HG02623 (cell line): ENCODE data around the gene PTPRN2.
"Not testable (repeated sequence)": the region's sequence is repeated elsewhere in the genome, so short reads cannot be mapped to it uniquely, and the experiment has no call there.

ENCODE experiments used
- ATAC-seq: cut with Tn5 transposase; IDR thresholded peaks from one replicate; pipeline ENCODE4 v1.9.1; 2021; ENCODE audit warnings: moderate library complexity; ENCODE audit not compliant: unreplicated experiment

The PTPRN2 gene

DNA sequence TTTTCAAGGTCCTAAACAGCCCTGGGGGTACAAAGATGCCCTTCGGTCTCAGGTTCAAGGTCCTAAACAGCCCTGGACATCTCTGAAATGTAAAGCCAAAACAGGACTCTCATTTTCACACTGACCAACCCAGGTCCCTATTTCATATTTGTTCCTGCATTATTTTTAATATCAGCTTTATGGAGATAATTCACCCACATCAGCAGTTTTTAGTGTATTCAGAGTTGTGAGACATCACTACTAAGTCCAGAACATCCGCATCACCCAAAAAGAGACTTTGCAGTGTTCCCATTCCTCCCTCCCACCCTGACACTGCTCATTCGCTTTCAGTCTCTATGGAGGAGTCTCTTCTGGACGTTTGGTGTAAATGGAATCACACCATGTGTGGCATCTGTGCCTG is 420.2 kb downstream of the PTPRN2 start:
- ATAC-seq: no peak

GRCh38 chr7:158166386-158167340 is 421.0 kb downstream of the PTPRN2 start:
- ATAC-seq: no peak

DNA sequence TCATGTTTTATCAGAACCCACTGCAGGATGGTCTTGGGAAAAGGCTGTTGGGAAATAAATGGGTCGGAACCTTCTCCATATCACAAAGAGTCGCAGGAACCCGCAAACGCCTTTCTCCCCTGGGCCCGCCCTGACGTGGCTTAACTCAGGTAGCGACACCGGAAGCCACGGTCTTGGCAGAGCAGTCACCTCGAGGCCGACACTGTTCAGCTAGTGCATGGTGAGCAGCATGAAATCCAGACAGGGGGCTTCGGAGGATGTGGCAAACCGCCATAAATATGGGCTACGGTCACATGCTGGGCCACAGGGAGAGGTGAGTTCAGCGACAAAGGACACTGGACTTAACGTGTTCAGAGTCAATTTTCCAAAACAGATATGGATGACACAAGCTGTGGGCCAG is 421.9 kb downstream of the PTPRN2 start:
- ATAC-seq: no peak

GRCh38 chr7:158164101-158165095 is 423.2 kb downstream of the PTPRN2 start:
- no peak for ATAC-seq

GRCh38 chr7:158161194-158161593 is 426.4 kb downstream of the PTPRN2 start:
- no peak for ATAC-seq

DNA sequence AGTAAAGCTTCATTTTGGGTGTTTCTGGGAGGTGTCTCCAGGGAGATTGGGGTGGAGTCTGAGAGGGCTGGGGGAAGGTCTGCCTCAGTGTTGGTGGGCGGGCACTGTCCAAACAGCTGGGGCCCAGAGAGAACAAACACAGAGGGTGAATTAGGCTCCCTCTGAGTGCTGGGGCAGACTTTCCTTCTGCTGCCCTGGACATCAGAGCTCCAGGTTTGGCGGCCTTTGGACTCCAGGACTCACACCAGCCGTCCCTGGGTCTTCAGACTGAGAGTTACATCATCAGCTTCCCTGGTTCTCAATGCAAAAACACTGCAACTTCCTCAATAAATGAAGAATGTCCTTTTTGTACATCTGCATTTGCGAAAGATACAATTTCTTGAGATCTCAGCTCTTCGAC is 427.4 kb downstream of the PTPRN2 start:
- no peak for ATAC-seq

DNA sequence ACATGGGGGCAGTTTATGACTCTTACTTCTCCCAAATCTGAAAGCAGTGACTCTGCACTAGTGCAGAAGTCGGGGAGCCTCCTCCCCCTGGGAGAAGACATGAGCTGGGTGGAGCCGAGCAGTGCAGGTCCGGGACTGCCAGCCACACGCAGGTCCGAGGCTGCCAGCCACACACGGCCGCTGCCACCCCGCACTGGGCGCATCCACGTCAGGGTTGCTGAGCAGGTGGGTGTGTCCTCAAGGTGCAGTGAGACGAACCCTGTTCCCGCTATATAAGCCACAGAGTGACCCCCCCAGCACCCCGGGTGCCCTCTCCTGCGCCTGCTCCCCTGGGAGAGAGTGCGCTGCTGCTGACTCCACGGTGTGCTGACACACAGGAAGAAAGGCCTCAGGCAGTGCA is 430.2 kb downstream of the PTPRN2 start:
- ATAC-seq: no peak

DNA sequence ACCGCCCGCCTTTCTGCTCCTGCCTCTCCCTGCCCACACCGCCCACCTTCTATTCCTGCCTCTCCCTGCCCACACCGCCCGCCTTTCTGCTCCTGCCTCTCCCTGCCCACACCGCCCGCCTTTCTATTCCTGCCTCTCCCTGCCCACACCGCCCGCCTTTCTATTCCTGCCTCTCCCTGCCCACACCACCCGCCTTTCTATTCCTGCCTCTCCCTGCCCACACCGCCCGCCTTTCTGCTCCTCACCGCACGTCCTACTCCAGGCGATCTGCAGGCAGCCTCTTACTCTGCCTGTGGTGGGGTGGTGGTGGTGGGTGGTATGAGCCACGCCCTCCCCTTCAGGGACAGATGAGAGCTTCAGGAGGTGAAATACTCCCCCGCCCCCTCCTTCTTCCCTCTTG is 436.4 kb downstream of the PTPRN2 start:
- ATAC-seq: not testable (repeated sequence)

- ATAC-seq: no peak
These were observed 437.4 kb downstream of the PTPRN2 start for GRCh38 chr7:158150234-158150633.

- ATAC-seq: not testable (repeated sequence)
These were observed 440.2 kb downstream of the PTPRN2 start for GRCh38 chr7:158147431-158147830.

- no peak for ATAC-seq
These were observed 442.3 kb downstream of the PTPRN2 start for GRCh38 chr7:158145370-158145769.

DNA sequence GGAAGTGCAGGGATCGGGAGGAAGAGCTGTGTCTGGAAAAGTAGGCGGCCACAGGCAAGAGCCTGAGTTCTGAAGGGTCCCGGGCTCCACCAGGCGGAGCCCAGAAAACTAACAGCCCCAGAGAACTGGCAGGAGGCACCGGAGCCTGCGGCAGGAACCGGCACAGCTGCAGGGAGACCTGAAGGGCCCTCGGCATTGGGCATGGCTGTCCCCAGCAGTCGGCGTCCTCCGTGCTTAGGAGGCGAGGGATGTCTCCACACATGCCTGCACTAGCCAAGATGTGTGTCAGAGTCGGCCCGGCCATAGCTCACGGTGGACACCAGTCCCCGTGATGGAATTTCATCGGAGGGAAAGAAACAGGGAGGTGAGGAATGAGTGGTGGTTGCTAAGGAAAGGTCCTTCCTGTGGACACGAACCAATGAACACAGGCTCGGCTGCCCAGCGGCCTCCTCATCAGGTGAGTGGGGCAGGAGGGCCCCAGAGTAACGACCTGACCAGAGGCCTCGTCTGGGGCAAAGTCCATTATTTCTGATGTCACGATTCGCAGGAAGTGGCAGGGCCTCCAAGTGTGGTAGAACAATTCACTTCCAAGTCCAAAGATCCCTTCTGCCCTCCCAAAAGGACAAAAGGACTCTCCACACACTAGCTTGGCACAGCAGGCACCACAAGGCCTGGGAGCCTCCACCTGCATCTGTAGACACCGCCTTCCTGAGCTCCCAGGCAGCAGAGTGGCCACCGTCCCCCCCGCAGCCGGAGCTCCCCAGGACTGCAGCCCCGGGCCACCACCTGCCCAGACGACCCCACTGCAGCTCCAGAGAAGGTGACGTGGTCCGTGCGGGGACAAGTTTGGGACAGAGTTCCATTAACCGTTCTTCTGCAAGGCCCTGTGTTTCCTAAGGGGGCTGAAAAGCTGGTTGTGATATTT is 444.2 kb downstream of the PTPRN2 start:
- no peak for ATAC-seq

DNA sequence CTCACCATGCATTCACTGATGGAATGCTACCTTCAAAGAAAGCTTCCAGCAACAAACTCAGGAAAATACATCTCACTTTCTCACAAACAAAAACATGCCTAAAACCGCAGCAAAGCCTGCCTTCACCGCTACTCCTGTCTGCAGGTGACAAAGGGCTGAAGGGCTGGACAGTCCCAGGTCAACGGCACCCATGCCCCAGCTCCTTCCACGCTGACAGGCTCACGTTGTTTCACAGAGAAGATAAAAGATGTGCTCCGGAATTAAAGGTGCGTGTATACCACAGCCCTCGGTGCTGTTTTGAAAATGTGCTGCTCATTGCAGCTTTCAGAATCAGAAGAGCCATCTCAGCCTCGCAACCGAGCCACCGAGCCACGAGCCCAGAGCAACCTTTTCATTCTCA is 445.0 kb downstream of the PTPRN2 start:
- ATAC-seq: no peak

GRCh38 chr7:158141806-158142518 is 445.7 kb downstream of the PTPRN2 start:
- ATAC-seq: no peak

DNA sequence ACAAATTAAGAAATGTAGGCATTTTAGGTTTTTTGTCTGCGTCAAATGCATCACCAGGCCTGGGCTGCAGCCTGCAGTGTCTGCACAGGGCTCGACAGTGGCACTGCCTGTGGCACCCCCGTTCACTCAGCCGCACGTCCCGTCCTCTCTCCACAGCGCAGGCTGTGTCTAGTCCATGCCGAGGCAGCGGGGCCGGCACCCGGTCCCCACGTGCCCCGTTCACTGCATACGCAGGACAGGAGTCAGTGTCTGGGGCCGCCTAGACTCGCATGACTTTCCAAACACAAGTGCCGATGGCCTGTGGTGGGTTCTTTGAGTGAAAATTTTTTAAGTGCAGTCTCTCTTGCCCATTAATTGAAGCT is 446.4 kb downstream of the PTPRN2 start:
- no peak for ATAC-seq

DNA sequence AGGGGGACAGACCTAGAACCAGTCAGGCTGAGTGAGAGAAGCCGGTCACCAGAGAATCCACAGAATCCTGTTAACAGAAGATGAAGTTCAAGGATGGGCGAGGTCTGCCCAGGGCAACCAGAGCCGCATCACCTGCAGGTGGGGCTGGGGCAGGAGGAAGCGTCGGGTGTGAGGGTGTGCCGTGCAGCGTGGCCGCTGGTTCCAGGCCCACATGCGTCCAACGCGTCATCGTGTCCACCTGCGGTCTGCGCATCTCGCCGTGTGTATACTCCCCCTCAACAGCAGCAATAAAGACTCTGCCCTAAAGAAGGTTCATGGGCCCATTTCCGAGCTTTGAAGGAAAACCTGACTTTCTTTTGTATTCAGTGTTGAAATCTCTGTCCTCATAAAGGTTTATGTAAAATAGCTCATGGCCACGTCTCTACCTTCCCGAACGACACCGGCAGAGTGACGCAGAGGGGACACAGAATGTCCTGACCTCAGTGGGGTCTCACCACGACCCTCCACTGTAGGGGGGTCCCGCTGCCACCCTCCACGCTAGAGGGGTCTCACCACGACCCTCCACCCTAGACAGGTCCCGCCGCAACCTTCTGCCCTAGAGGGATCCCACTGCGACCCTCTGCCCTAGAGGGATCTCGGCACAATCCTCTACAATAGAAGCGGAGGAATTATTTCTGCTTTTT is 446.9 kb downstream of the PTPRN2 start:
- ATAC-seq: no peak

DNA sequence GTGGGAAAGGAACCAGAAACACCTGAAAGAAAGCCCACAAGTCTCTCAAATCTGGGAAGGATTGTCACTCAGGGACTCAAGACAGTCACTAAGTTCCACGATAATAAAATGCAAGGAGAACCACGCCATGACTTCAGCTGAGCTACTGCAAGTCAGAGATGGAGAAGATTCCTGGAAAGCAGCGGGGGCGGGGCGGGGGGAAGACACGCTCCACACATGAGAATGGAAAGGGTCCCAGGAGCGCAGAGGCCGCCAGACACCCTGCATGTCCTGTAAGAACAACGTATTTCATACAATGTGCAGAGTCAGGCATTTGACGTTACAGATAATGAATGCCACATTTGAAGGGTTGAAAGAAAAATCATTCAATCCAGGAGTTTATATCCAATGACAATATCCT is 448.1 kb downstream of the PTPRN2 start:
- no peak for ATAC-seq

- ATAC-seq: no peak
These were observed 449.4 kb downstream of the PTPRN2 start for GRCh38 chr7:158138329-158138597.

GRCh38 chr7:158137516-158138328 is 449.9 kb downstream of the PTPRN2 start:
- no peak for ATAC-seq
